Testis (tissue), 3 donors: ENCODE data around the gene ZFPM1. TPM values are rescaled to one million over a fixed set of nuclear protein-coding genes. Genes with fewer than 3 reads are reported as not detected.
"Not testable (repeated sequence)": the region's sequence is repeated elsewhere in the genome, so short reads cannot be mapped to it uniquely, and the experiment has no call there.

Experiments
- DNase-seq: peaks from one replicate; pipeline ENCODE4 v3.0.0-alpha.2; 2019
- H3K27ac ChIP-seq, 2 donors: fragments of 200-600 bp; sonication (generic); one replicate each; pipeline ENCODE4 v1.5.1; 2019
- H3K27me3 ChIP-seq: fragments of 200-600 bp; sonication (generic); one replicate; pipeline ENCODE4 v1.5.1; 2019
- H3K36me3 ChIP-seq: fragments of 200-600 bp; sonication (generic); one replicate; pipeline ENCODE4 v1.5.1; 2017; ENCODE audit warnings: low read depth; ENCODE audit errors: missing control alignments
- H3K4me1 ChIP-seq: fragments of 200-600 bp; sonication (generic); one replicate; pipeline ENCODE4 v1.5.1; 2019
- H3K4me3 ChIP-seq, 2 donors: fragments of 200-600 bp; sonication (generic); one replicate each; pipeline ENCODE4 v1.5.1; 2017 to 2019
- H3K9me3 ChIP-seq: fragments of 200-600 bp; sonication (generic); one replicate; pipeline ENCODE4 v1.5.1; 2017
- CTCF ChIP-seq, 3 experiments: fragments of 450-650 bp in 2 of 3; fragments of 200-600 bp in 1 of 3; sonication (generic) in 1 of 3; IDR thresholded peaks; one replicate each; pipeline ENCODE4 v1.5.1; 2016 to 2019; ENCODE audit warnings: antibody characterized with exemption in 3 of 3, mild to moderate bottlenecking in 2 of 3, moderate library complexity in 1 of 3
- POLR2A ChIP-seq: fragments of 450-650 bp; IDR thresholded peaks from one replicate; pipeline ENCODE4 v1.6.1; 2017; ENCODE audit warnings: antibody characterized with exemption, mild to moderate bottlenecking, moderate library complexity
- WGBS, 2 donors: methylation state at CpG; one replicate each; pipeline ENCODE4 v1.1.5; 2018; 5-methylcytosine and 5-hydroxymethylcytosine counted together
- intact Hi-C: fragments of 100-400 bp; cut with DNase I; formaldehyde crosslinking; loops from one replicate; pipeline ENCODE4 v1.15.1; 2023; ENCODE audit warnings: low total_unique reads
- polyA plus RNA-seq: library from polyadenylated mRNA; stranded (reverse); fragments of 350-450 nt; fragmentation: Illumina TruSeq; extraction: RNeasy Lipid Tissue Mini Kit (QIAGEN cat#74804); gene quantifications from one replicate; pipeline ENCODE4 v1.2.3, GENCODE V29; 2014; ENCODE audit warnings: low read depth, low replicate concordance; ENCODE audit not compliant: insufficient read depth
- total RNA-seq, 2 donors: library from RNA; depleted of rRNA; stranded (reverse); fragments of >200 nt; gene quantifications; one replicate each; pipeline ENCODE4 v1.2.3, GENCODE V29; 2016

The ZFPM1 gene
- total and polyA plus RNA-seq, 3 donors from 2014 or later = 12.8 to 25.1 (median 23.9) TPM

GRCh38 chr16:88481851-88482250 is 28.8 kb downstream of the ZFPM1 start:
- no peak for DNase-seq
- intact Hi-C loops = no loop called here
- H3K27me3 ChIP-seq = no peaks in the 10 kb centered on the region
- H3K36me3 ChIP-seq = no peaks in the 10 kb centered on the region
- H3K9me3 ChIP-seq = no peaks in the 10 kb centered on the region
- TF ChIP-seq POLR2A (no peak), CTCF (IDR thresholded peaks at IDR 0.05) (no peak)
- peaks cover 19% of the 10 kb centered on the region for H3K4me1 ChIP-seq
- 59 to 80% methylated on average over 3 to 9 of the region's 9 CpGs for WGBS, 2 donors
- H3K4me3 ChIP-seq = no peak overlapping the region
- no peak overlapping the region for H3K27ac ChIP-seq

GRCh38 chr16:88482630-88483391 is 29.7 kb downstream of the ZFPM1 start:
- peaks cover 19% of the 10 kb centered on the region for H3K4me1 ChIP-seq
- no peak for TF ChIP-seq CTCF (IDR thresholded peaks at IDR 0.05)
- TF ChIP-seq POLR2A = no peak
- WGBS, 2 donors = 60 to 67% methylated on average over 12 to 19 of the region's 22 CpGs
- intact Hi-C loops = no loop called here
- H3K27ac ChIP-seq = no peak overlapping the region
- no peaks in the 10 kb centered on the region for H3K9me3 ChIP-seq
- no peaks in the 10 kb centered on the region for H3K27me3 ChIP-seq
- peak; percentile 64 for DNase-seq
- no peaks in the 10 kb centered on the region for H3K36me3 ChIP-seq
- no peak overlapping the region for H3K4me3 ChIP-seq

- DNase-seq = no peak
- Histone ChIP-seq H3K36me3 (no peaks in the 10 kb centered on the region), H3K4me1 (peaks cover 19% of the 10 kb centered on the region), H3K27me3 (no peaks in the 10 kb centered on the region), H3K9me3 (no peaks in the 10 kb centered on the region), H3K27ac (no peak overlapping the region), H3K4me3 (no peak overlapping the region)
- TF ChIP-seq CTCF (IDR thresholded peaks at IDR 0.05) (no peak), POLR2A (no peak)
- WGBS, 2 donors = 80% methylated on average over 8 of the region's 8 CpGs
- intact Hi-C loops = no loop called here
Observed at GRCh38 chr16:88483392-88483641, 30.2 kb downstream of the ZFPM1 start.

- no peaks in the 10 kb centered on the region for H3K9me3 ChIP-seq
- intact Hi-C loops = no loop called here
- H3K27me3 ChIP-seq = no peaks in the 10 kb centered on the region
- no peaks in the 10 kb centered on the region for H3K36me3 ChIP-seq
- TF ChIP-seq CTCF (IDR thresholded peaks at IDR 0.05) = no peak
- no peak overlapping the region for H3K4me3 ChIP-seq
- peaks cover 10% of the 10 kb centered on the region for H3K4me1 ChIP-seq
- 92 to 96% methylated on average over 27 to 36 of the region's 36 CpGs for WGBS, 2 donors
- no peak overlapping the region for H3K27ac ChIP-seq
- DNase-seq = no peak
Observed at GRCh38 chr16:88484505-88485365, 31.7 kb downstream of the ZFPM1 start.

- H3K9me3 ChIP-seq, H3K27me3 ChIP-seq, H3K27ac ChIP-seq, DNase-seq, H3K4me1 ChIP-seq, H3K36me3 ChIP-seq, intact Hi-C loops, H3K4me3 ChIP-seq: not testable (repeated sequence)
- WGBS, 2 donors = 88 to 97% methylated on average over 8 of the region's 8 CpGs
Observed at GRCh38 chr16:88485366-88485741, 32.3 kb downstream of the ZFPM1 start.
